Measurements from ENCODE around the gene ZNF414.
A peak's percentile ranks its signal among the peaks of the same experiment; 100 is the strongest.

Gene ZNF414

DNA sequence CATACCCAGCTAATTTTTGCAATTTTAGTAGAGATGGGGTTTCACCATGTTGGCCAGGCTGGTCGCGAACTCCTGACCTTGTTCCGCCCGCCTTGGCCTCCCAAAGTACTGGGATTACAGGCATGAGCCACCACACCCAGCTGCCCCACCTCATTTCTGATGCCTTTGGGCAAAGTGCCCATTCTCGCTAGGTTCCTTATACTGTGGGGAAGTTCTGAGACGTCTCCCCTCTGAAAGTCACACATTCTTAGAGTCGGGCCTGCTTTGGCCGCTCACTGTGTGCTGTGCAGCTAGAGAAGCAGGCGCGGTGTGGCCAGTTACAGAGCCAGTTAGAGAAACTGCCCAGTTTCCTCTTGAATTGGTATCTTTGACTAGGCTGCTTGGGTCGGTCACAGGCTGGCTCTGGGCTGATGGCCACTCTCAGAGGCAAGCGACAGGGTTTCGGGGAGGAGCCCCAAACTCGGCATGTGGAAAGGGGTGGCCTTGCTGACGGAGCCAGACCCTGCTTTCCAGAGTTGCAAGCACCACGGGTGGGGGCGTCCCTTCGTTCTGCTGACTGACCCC lies 29.6 kb downstream of the ZNF414 start:
- Histone ChIP-seq H3K36me3 (peaks cover 71 to 89% (median 71%) of the 10 kb centered on the region in 3 donors), H3K27ac (no peak overlapping the region)

DNA sequence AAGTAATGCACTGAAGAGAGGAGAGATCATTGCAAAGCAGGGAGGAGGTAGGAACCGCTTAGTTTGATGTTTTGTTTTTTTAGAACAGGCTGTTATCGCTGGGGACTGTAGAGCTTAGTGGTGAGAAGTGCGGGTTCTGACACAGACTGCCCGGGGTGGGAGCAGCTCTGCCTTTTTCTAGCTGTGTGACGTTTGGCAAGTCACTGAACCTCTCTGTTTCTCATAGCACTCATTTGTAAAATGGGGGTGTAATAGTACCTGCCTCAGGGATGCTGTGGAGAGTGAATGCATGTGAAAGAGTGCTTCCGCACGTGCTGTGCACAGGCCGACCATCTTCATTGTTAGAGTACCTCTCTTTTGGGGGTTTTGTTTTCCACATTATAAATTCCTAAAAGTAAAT lies 30.8 kb downstream of the ZNF414 start:
- Histone ChIP-seq H3K27ac (no peak overlapping the region), H3K4me3 (no peak overlapping the region), H3K9me3 (no peaks in the 10 kb centered on the region), H3K36me3 (peaks cover 59 to 84% (median 60%) of the 10 kb centered on the region in 3 donors), H3K27me3 (no peaks in the 10 kb centered on the region), H3K4me1 (peaks cover 0 to 23% (median 5%) of the 10 kb centered on the region in 4 donors)
- no peak for TF ChIP-seq CTCF (IDR thresholded peaks at IDR 0.05)
- intact Hi-C loops (cut with DNase I; ENCODE audit: low total_unique reads) = no loop called here
- no peak for DNase-seq

More for the DNA sequence above, 29.6 kb downstream of the ZNF414 start:
- no peak for TF ChIP-seq CTCF (IDR thresholded peaks at IDR 0.05)
- Histone ChIP-seq H3K4me3 (no peak overlapping the region), H3K4me1 (peaks cover 0 to 14% (median 2%) of the 10 kb centered on the region in 4 donors), H3K27me3 (no peaks in the 10 kb centered on the region), H3K9me3 (no peaks in the 10 kb centered on the region)
- DNase-seq = peak; percentile 78 to 79
- intact Hi-C loops (cut with DNase I; ENCODE audit: low total_unique reads) = no loop called here

- no peak overlapping the region for H3K4me3 ChIP-seq
- H3K4me1 ChIP-seq = peaks cover 0 to 27% (median 5%) of the 10 kb centered on the region in 4 donors
- H3K27ac ChIP-seq = no peak overlapping the region
- no peaks in the 10 kb centered on the region for H3K27me3 ChIP-seq
- H3K36me3 ChIP-seq = peaks cover 54 to 84% (median 56%) of the 10 kb centered on the region in 3 donors
- TF ChIP-seq CTCF (IDR thresholded peaks at IDR 0.05) = no peak
- intact Hi-C loops (cut with DNase I; ENCODE audit: low total_unique reads) = no loop called here
- no peak for DNase-seq
- no peaks in the 10 kb centered on the region for H3K9me3 ChIP-seq
Measured at GRCh38 chr19:8482696-8483095, 31.3 kb downstream of the ZNF414 start.

DNA sequence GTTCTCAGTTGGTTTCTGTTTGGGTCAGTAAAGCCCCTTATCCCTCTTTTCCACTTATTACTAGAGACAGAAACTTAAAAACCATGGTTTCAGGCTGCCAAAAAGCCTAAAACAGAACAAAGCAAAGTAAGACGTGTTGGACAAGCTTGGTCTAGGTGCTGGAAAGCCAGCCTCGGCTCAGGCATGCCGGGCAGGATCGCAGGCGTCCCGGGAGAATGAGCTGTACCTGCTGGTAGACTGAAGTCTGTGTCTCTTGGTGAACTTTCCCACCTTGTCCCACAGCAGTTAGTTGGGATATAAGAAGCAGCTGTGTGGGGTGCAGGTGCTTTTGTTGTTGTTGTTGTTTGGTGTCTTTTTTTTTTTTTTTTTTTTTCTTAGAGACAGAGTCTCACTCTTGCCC lies 32.4 kb downstream of the ZNF414 start:
- intact Hi-C loops (cut with DNase I; ENCODE audit: low total_unique reads) = no loop called here

DNA sequence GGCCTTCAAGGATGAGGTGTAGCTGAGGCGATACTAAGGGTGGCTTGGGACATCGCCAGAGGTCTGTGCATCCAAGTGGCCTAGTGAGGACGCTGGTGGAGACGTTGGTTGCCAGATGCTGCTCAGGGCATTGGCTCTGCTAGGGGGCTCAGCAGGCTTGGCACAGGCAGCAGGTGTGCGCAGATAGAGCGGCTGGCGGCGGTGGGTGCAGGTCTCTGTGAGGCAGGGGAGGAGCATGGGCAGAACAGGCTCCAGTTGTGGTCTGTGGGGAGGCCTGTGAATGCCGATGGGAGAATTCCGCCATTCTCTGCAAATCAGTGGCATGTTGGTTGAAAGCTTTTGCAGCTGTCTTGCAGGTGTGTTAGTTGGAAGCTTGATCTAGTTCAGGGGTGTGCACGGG lies 32.8 kb downstream of the ZNF414 start:
- no peak for TF ChIP-seq CTCF (IDR thresholded peaks at IDR 0.05)
- intact Hi-C loops (cut with DNase I; ENCODE audit: low total_unique reads) = no loop called here
- no peak overlapping the region for H3K4me3 ChIP-seq
- H3K36me3 ChIP-seq = peaks cover 44 to 83% (median 49%) of the 10 kb centered on the region in 3 donors
- H3K27me3 ChIP-seq = no peaks in the 10 kb centered on the region
- peaks cover 0 to 28% (median 5%) of the 10 kb centered on the region in 4 donors for H3K4me1 ChIP-seq
- H3K9me3 ChIP-seq = no peaks in the 10 kb centered on the region
- H3K27ac ChIP-seq = no peak overlapping the region
- peak in 1 of 2 donors; percentile 60 for DNase-seq

More for the DNA sequence above, 32.4 kb downstream of the ZNF414 start:
- Histone ChIP-seq H3K36me3 (peaks cover 46 to 83% (median 50%) of the 10 kb centered on the region in 3 donors), H3K9me3 (no peaks in the 10 kb centered on the region), H3K27me3 (no peaks in the 10 kb centered on the region), H3K4me1 (peaks cover 0 to 28% (median 5%) of the 10 kb centered on the region in 4 donors), H3K4me3 (no peak overlapping the region), H3K27ac (no peak overlapping the region)
- DNase-seq = peak in 1 of 2 donors; percentile 27
- no peak for TF ChIP-seq CTCF (IDR thresholded peaks at IDR 0.05)

All from tibial artery (tissue), 4 donors.